ENCODE measurements around the gene VPS9D1.
A peak's percentile ranks its signal among the peaks of the same experiment; 100 is the strongest.
"Not testable (repeated sequence)": the region's sequence is repeated elsewhere in the genome, so short reads cannot be mapped to it uniquely, and the experiment has no call there.

Gene VPS9D1

DNA sequence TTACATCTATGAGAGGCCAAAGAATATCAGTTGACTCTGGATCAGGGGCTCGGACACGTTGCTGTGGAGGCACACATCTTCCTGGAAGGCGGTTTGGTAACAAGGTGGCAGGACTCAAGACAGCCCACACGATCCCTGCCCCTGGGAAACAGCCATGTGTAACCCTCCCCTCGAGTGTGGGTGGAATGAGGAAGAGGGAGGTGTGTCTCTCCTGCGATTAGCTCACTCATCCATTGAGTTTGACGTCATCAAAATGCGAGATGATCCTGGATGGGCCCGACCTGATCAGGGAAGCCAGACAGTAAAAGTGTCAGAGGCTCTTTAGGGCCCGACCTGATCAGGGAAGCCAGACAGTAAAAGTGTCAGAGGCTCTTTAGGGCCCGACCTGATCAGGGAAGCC lies 56.5 kb downstream of the VPS9D1 start:
- DNase-seq, ATAC-seq: not testable (repeated sequence)

DNA sequence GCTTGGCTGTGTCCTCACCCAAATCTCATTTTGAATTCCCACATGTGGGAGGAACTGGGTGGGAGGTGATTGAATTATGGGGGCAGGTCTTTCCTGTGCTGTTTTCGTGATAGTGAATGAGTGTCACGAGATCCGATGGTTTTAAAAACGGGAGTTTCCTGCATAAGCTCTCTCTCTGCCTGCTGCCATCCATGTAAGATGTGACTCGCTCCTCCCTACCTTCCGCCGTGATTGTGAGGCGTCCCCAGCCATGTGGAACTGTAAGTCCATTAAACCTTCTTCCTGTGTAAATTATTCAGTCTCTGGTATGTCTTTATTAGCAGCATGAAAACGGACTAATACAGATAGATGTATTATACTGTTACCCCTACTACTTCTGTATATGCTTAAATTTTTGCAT lies 59.5 kb downstream of the VPS9D1 start:
- ATAC-seq (no peak), DNase-seq (no peak)

- DNase-seq: no peak
- ATAC-seq: no peak
Measured at GRCh38 chr16:89660146-89660545, 60.6 kb downstream of the VPS9D1 start.

DNA sequence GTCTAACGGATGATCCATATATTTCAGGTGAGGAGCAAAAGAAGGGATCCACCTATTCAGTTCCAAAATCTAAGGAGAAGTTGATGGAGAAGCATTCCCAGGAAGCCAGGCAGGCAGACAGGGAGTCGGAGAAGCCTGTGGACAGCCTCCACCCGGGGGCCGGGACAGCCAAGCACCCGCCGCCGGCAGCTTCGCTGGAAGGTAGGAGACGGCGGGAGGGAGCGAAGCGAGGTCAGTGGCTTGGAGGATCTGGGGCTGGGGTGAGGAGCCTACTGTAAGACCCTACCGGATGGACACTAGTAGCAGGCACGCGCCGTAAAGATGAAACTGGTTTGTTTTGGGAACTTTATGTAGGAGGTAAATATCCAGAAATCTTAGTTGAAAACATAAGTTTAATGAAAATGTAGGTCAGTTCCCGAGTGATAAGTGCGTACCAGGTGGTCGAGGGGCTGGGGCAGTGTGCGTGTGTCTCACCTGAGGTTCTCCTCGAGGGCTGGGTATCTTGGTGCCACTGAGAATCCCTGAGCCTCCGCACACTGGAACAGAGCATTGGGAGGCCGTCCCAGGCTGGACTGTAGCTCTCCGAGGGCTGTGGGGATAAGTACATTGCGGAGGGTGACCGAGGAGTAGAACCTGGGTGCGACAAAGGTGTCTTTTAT lies 62.3 kb downstream of the VPS9D1 start:
- ATAC-seq: no peak
- peak; percentile 33 for DNase-seq

DNA sequence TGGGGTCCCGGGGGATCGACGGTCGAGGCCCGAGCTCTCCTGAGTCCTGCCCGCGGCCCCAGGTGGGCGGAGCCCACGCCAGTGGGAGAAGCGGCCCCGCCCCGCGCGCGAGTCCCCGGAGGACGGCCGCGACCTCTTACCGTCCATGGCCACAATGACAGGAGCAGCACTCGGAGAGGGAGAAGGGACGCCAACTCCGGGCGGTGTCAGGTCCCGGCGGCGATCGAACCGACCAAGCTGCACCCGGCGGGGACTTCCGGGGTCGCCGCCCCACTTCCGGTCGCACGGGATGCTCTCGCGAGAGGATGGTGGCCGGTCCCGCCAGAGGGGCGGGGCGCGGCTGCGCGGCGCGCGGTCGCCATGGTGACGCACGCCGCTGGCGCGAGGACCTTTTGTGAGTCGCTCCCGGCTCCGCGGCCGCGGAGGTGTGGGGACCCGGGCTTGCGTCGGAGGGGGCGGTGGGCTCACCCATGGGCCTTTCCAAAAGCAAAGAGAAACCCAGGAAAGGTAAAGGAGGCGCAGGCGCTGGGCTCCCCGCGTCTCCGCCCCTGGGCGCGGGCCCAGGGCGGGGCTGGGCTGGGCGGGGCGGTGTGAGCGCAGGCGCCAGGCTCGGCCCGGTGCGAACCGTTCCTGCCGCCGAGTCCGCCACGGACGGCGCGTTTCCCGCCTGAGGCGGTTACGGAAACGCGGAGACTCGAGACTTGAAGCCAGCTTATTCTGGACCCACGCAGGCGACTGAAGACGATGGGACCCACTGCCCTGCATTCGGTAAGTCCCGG lies 63.1 kb downstream of the VPS9D1 start, which contains the start of the genes CHMP1A and SPATA33:
Gene CHMP1A (minus strand): TSS at position 267 of the 779 bp plus-strand sequence. CDS start 120 bp downstream, at position 147.
Gene SPATA33 (plus strand): TSS at position 395 of the 779 bp plus-strand sequence. CDS start 76 bp downstream, at position 471.
- ATAC-seq (peak; percentile 93), DNase-seq (peak; percentile 95)

Data from stimulated activated naive CD8-positive, alpha-beta T cell treated with anti-CD3 and anti-CD28 coated beads, Interleukin-15, Interleukin-2, amounts not matched to agents 100 U/mL and 50 U/mL, for 24 hours (primary cell).